HUES6 (cell line): Measurements from ENCODE around the gene ULK4.
"Not testable (repeated sequence)": the region's sequence is repeated elsewhere in the genome, so short reads cannot be mapped to it uniquely, and the experiment has no call there.

Source experiments
- H3K27ac ChIP-seq: 2 replicates; pipeline ENCODE4 v1.7.0; 2013; ENCODE audit warnings: low read depth, mild to moderate bottlenecking, low read length, inconsistent platforms
- H3K27me3 ChIP-seq: 2 replicates; pipeline ENCODE4 v1.6.1; 2013; ENCODE audit warnings: low read length; ENCODE audit not compliant: control insufficient read depth, insufficient read depth
- H3K36me3 ChIP-seq: 2 replicates; pipeline ENCODE4 v1.6.1; 2013; ENCODE audit warnings: low read length; ENCODE audit not compliant: control insufficient read depth, insufficient read depth
- H3K4me1 ChIP-seq: 2 replicates; pipeline ENCODE4 v1.6.1; 2013; ENCODE audit warnings: low read length; ENCODE audit not compliant: control insufficient read depth, insufficient read depth
- H3K4me3 ChIP-seq: 2 replicates; pipeline ENCODE4 v1.5.1; 2013; ENCODE audit warnings: low read depth, low read length
- H3K9ac ChIP-seq: one replicate; pipeline ENCODE4 v1.6.1; 2013; ENCODE audit warnings: mild to moderate bottlenecking, low read length
- H3K9me3 ChIP-seq: 2 replicates; pipeline ENCODE4 v1.6.1; 2013; ENCODE audit warnings: low read depth, low read length; ENCODE audit not compliant: control insufficient read depth, insufficient read depth

The ULK4 gene

GRCh38 chr3:41840936-41841668 lies 120.8 kb downstream of the ULK4 start:
- H3K4me1 ChIP-seq, H3K36me3 ChIP-seq, H3K4me3 ChIP-seq, H3K9ac ChIP-seq, H3K27ac ChIP-seq, H3K27me3 ChIP-seq: not testable (repeated sequence)
- peaks cover 26% of the 10 kb centered on the region for H3K9me3 ChIP-seq

- Histone ChIP-seq H3K4me1 (no peaks in the 10 kb centered on the region), H3K9ac (no peak overlapping the region), H3K9me3 (peaks cover 12% of the 10 kb centered on the region), H3K27me3 (no peaks in the 10 kb centered on the region), H3K27ac (no peak overlapping the region), H3K4me3 (no peak overlapping the region), H3K36me3 (no peaks in the 10 kb centered on the region)
Measured at GRCh38 chr3:41836360-41837134, 125.4 kb downstream of the ULK4 start.

GRCh38 chr3:41833628-41834027 lies 128.3 kb downstream of the ULK4 start:
- no peaks in the 10 kb centered on the region for H3K4me1 ChIP-seq
- no peaks in the 10 kb centered on the region for H3K9me3 ChIP-seq
- H3K27ac ChIP-seq, result no peak overlapping the region
- no peaks in the 10 kb centered on the region for H3K27me3 ChIP-seq
- no peaks in the 10 kb centered on the region for H3K36me3 ChIP-seq
- no peak overlapping the region for H3K4me3 ChIP-seq
- H3K9ac ChIP-seq, result no peak overlapping the region

DNA sequence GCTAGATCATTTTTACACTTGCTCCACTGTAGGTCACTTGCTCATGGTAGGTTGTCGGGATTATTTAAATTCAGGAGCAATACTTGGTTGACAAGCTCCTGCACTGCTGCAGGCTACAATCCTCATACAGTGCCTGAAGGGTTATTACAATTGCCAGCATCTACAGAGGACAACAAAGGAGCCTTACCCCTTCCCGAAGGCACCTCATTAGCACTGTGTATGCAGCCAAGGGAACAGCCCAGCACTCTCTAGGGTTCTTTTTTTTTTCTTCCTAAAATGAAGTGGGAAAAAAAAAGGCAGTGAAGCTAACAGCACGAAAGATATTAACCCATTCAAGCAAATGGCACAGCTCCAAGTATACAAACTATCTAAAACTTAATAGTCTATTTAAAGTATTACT lies 142.7 kb downstream of the ULK4 start:
- Histone ChIP-seq H3K27me3 (no peaks in the 10 kb centered on the region), H3K9me3 (no peaks in the 10 kb centered on the region; the same call in 1 of the 2 replicates), H3K36me3 (no peaks in the 10 kb centered on the region), H3K4me1 (no peaks in the 10 kb centered on the region; the same call in 1 of the 2 replicates), H3K9ac (no peak overlapping the region), H3K27ac (no peak overlapping the region), H3K4me3 (no peak overlapping the region)

DNA sequence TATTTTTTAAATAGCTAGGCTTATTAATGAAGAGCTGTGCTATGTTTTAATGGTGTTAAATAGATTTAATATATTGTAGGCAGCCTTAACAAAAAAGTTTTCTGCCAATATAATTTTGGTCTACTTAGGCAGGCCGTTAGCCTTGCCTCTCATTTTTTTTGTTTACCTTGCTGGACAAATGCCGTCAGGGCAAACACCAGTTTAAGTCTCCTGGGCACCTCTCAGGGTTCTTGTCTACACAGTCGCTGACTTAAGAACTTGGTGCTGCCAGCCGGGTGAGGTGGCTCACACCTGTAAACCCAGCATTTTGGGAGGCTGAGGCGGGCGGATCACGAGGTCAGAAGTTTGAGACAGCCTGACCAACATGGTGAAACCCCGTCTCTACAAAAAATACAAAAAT lies 153.3 kb downstream of the ULK4 start:
- Histone ChIP-seq H3K9me3 (no peaks in the 10 kb centered on the region), H3K4me1 (no peaks in the 10 kb centered on the region), H3K4me3 (no peak overlapping the region)

GRCh38 chr3:41808152-41808551 lies 153.8 kb downstream of the ULK4 start:
- Histone ChIP-seq H3K9ac (no peak overlapping the region), H3K9me3 (no peaks in the 10 kb centered on the region), H3K4me3 (no peak overlapping the region), H3K36me3 (no peaks in the 10 kb centered on the region), H3K27me3 (no peaks in the 10 kb centered on the region), H3K4me1 (no peaks in the 10 kb centered on the region), H3K27ac (no peak overlapping the region)

More for the DNA sequence above, 153.3 kb downstream of the ULK4 start:
- Histone ChIP-seq H3K27me3 (no peaks in the 10 kb centered on the region), H3K36me3 (no peaks in the 10 kb centered on the region), H3K9ac (no peak overlapping the region), H3K27ac (no peak overlapping the region)

DNA sequence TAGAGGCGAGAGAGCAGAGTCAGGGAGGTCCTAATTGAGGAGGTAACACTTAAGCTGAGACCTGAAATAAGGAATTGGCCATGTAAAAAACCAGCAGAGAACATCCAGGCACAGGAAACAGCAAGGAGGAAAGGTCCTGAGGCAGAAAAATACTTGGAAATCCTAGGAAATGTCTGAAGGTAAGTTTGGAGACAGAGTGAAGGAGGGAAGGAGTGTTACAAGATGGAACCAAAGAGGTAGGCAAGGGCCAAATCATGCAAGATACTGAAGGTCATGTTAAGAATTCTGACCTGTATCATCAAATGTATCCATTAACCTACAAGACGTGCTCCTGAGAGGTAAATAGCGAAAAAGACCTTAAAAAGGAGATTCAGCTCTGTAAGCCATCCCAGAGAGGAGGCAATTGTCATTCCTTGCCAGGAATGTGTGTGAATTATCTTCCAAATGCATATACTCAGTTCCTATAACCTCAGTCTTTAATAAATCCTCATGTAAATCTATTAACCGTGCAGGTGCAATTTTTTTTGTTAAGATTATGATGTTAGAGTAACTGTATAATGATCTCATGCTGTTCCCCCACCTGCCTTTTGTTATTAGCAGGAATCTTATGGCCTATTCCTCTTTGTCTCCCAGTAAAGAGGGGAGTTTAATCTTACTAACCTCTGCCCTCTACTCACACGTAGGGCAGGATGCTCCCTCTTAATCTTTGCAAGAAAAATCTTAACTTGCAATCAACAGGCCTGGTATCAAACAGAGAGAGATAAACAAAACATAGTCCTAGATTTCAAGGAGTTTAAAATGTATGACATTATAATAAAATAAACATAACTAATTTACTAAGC lies 166.9 kb downstream of the ULK4 start:
- Histone ChIP-seq H3K4me3 (no peak overlapping the region), H3K27ac (no peak overlapping the region), H3K9me3 (no peaks in the 10 kb centered on the region), H3K4me1 (peaks cover 7% of the 10 kb centered on the region), H3K9ac (no peak overlapping the region), H3K36me3 (no peaks in the 10 kb centered on the region), H3K27me3 (no peaks in the 10 kb centered on the region)

DNA sequence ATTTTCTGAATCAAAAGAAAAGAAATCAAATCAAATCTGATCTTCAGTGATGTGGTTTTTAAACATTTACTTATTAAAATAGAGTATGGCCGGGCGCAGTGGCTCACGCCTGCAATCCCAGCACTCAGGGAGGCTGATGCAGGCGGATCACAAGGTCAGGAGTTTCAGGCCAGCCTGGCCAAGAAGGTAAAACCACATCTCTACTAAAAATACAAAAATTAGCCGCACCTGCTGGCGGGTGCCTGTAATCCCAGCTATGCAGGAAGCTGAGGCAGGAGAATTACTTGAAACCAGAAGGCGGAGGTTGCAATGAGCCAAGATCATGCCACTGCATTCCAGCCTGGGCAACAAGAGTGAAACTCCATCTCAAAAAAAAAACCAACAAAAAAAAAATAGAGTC lies 169.1 kb downstream of the ULK4 start:
- H3K9ac ChIP-seq, result no peak overlapping the region
- H3K9me3 ChIP-seq, result no peaks in the 10 kb centered on the region
- no peak overlapping the region for H3K4me3 ChIP-seq
- H3K27ac ChIP-seq, result no peak overlapping the region
- peaks cover 7% of the 10 kb centered on the region for H3K4me1 ChIP-seq
- no peaks in the 10 kb centered on the region for H3K36me3 ChIP-seq
- H3K27me3 ChIP-seq, result no peaks in the 10 kb centered on the region

GRCh38 chr3:41769106-41769505 lies 192.8 kb downstream of the ULK4 start:
- no peak overlapping the region for H3K27ac ChIP-seq
- H3K9me3 ChIP-seq, result no peaks in the 10 kb centered on the region
- H3K4me3 ChIP-seq, result no peak overlapping the region
- H3K27me3 ChIP-seq, result no peaks in the 10 kb centered on the region
- no peaks in the 10 kb centered on the region for H3K4me1 ChIP-seq
- H3K36me3 ChIP-seq, result no peaks in the 10 kb centered on the region
- H3K9ac ChIP-seq, result no peak overlapping the region

DNA sequence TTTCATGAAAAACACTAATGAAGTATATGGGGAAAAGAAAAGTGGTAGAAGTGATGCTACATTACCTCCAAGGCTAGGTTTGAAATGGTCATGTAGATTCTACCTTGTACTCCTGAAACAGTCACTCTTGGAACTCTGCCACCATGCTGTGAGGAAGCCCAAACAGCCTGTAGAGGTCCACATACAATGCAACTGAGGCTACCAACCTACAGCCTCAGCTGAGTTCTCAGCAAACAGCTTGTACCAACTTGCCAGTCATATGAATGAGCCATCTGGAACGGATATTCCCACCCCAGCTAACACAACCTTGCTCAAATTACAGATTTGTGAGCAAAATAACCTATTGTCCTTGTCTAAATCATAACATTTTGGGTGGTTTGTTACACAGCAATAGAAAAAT lies 193.5 kb downstream of the ULK4 start:
- Histone ChIP-seq H3K27ac (no peak overlapping the region), H3K4me1 (no peaks in the 10 kb centered on the region), H3K4me3 (no peak overlapping the region), H3K36me3 (no peaks in the 10 kb centered on the region), H3K9me3 (no peaks in the 10 kb centered on the region), H3K9ac (no peak overlapping the region), H3K27me3 (no peaks in the 10 kb centered on the region)

DNA sequence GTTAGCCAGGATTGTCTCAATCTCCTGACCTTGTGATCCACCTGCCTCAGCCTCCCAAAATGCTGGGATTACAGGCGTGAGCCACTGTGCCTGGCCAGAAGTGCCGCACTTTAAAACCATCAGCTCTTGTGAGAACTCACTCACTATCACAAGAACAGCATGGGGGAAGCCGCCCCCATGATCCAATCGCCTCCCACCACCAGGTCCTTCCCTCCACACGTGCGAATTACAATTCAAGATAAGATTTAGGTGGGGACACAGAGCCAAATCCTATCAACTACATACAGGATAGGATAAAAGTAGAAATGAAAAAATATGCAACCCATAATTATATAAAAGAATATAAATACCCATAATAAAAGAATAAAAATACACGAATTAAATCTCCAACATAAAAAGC lies 199.0 kb downstream of the ULK4 start:
- H3K27ac ChIP-seq, H3K27me3 ChIP-seq, H3K4me3 ChIP-seq, H3K4me1 ChIP-seq, H3K9ac ChIP-seq, H3K36me3 ChIP-seq, H3K9me3 ChIP-seq: not testable (repeated sequence)
